Diencephalon (tissue), 1 donor: ENCODE data around the gene SLFN5. TPM values are rescaled to one million over a fixed set of nuclear protein-coding genes. Genes with fewer than 3 reads are reported as not detected.

Experiments used
- total RNA-seq: library from RNA; depleted of rRNA; stranded (reverse); fragments of >200 nt; gene quantifications from one replicate; pipeline ENCODE4 v1.2.3, GENCODE V29; 2014

The SLFN5 gene
- 9.9 TPM for total RNA-seq

GRCh38 chr17:35242805-35243560, at the start of gene SLFN5:
SLFN5 (plus strand) TSS chr17:35243072; CDS start chr17:35258691, 15,619 bp downstream.

GRCh38 chr17:35194001-35194400, 48.9 kb upstream of the SLFN5 start, which contains the start of gene SLC35G3:
SLC35G3 (minus strand) TSS chr17:35194393; CDS start chr17:35194307, 86 bp downstream.

Other genes with a start within 250 kb of the SLFN5 start
- 8.8 TPM for gene RFFL, start 179.4 kb upstream of the SLFN5 start, total RNA-seq
- 10.8 TPM for gene RAD51D, start 123.2 kb upstream of the SLFN5 start, total RNA-seq
- gene FNDC8, start 121.5 kb upstream of the SLFN5 start, total RNA-seq = not detected
- gene NLE1, start 100.8 kb upstream of the SLFN5 start, total RNA-seq = 20.5 TPM
- not detected for gene UNC45B, start 95.3 kb upstream of the SLFN5 start, total RNA-seq
- not detected for gene SLC35G3, start 48.7 kb upstream of the SLFN5 start, total RNA-seq
- gene SLFN11, start 130.5 kb downstream of the SLFN5 start, total RNA-seq = 7.8 TPM
- 8.8 TPM for gene SLFN12, start 189.4 kb downstream of the SLFN5 start, total RNA-seq
- 1.4 TPM for gene SLFN13, start 205.7 kb downstream of the SLFN5 start, total RNA-seq